AG04450 (cell line): ENCODE data around the gene GPR6. TPM values are rescaled to one million over a fixed set of nuclear protein-coding genes. Genes with fewer than 3 reads are reported as not detected.

ENCODE experiments used
- CTCF ChIA-PET: fragments of 300-600, 350-600 bp; formaldehyde crosslinking; extraction: SDS; loops from one replicate; lab custom pipeline; 2022; ENCODE audit warnings: antibody characterized with exemption, inconsistent platforms; lab: Charles Lee
- POLR2A ChIA-PET: fragments of 350-600 bp; formaldehyde crosslinking; extraction: SDS; loops from one replicate; lab custom pipeline; 2021; ENCODE audit warnings: antibody characterized with exemption, inconsistent platforms; lab: Yijun Ruan, JAX
- DNase-seq: peaks from one replicate; pipeline ENCODE4 v3.0.0-alpha.2; 2011; ENCODE audit warnings: low read depth, low spot score
- H3K27ac ChIP-seq: one replicate; pipeline ENCODE4 v1.5.1; 2012; ENCODE audit warnings: low read depth, low read length, control low read depth
- H3K27me3 ChIP-seq: one replicate; pipeline ENCODE4 v1.6.0; 2012; ENCODE audit warnings: low read length; ENCODE audit not compliant: control insufficient read depth, insufficient read depth
- H3K4me3 ChIP-seq: 2 replicates; pipeline ENCODE4 v1.5.1; 2011; ENCODE audit warnings: mild to moderate bottlenecking, low read depth, low read length, control low read depth
- H3K9me3 ChIP-seq: 2 replicates; pipeline ENCODE4 v1.5.1; 2012; ENCODE audit warnings: low read length; ENCODE audit not compliant: control insufficient read depth, insufficient read depth
- polyA plus RNA-seq: library from polyadenylated mRNA; depleted of rRNA; stranded (reverse); fragments of >200 nt; gene quantifications from 2 replicates; pipeline ENCODE4 v1.2.3, GENCODE V29; 2011
- TF ChIP-seq, protein P1 (sequence below): IDR thresholded peaks from 2 replicates; pipeline ENCODE4 v1.5.1; 2011; ENCODE audit warnings: low read depth, low read length, control low read depth, inconsistent platforms

Gene GPR6
- polyA plus RNA-seq, 1 experiment = not detected

DNA sequence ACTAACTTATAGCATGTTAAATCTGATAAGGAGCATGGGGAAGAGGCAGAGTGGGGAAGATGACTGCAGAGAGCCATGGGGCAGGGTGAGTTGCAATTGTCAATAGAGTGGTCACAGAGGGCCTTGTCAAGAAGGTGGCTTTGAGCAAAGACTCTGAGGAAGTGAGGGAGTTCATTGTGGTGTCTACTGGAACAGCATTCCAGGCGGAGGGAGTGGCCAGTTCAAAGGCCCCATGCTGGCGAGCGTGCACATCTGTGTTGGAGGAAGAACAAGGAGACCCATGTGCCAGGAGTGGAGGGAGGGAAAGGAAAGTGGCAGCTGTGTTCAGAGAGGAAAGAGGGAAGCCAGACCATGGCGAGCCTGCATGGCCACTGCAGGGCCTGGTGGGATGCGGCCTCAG, 15.8 kb upstream of the GPR6 start:
- POLR2A ChIA-PET = no interaction called here
- H3K27ac ChIP-seq = no peak overlapping the region
- no peak for DNase-seq
- no peaks in the 10 kb centered on the region for H3K27me3 ChIP-seq
- H3K9me3 ChIP-seq = no peaks in the 10 kb centered on the region
- CTCF ChIA-PET = no interaction called here
- TF ChIP-seq, protein P1, sequence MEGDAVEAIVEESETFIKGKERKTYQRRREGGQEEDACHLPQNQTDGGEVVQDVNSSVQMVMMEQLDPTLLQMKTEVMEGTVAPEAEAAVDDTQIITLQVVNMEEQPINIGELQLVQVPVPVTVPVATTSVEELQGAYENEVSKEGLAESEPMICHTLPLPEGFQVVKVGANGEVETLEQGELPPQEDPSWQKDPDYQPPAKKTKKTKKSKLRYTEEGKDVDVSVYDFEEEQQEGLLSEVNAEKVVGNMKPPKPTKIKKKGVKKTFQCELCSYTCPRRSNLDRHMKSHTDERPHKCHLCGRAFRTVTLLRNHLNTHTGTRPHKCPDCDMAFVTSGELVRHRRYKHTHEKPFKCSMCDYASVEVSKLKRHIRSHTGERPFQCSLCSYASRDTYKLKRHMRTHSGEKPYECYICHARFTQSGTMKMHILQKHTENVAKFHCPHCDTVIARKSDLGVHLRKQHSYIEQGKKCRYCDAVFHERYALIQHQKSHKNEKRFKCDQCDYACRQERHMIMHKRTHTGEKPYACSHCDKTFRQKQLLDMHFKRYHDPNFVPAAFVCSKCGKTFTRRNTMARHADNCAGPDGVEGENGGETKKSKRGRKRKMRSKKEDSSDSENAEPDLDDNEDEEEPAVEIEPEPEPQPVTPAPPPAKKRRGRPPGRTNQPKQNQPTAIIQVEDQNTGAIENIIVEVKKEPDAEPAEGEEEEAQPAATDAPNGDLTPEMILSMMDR = no peak
- H3K4me3 ChIP-seq = no peak overlapping the region

DNA sequence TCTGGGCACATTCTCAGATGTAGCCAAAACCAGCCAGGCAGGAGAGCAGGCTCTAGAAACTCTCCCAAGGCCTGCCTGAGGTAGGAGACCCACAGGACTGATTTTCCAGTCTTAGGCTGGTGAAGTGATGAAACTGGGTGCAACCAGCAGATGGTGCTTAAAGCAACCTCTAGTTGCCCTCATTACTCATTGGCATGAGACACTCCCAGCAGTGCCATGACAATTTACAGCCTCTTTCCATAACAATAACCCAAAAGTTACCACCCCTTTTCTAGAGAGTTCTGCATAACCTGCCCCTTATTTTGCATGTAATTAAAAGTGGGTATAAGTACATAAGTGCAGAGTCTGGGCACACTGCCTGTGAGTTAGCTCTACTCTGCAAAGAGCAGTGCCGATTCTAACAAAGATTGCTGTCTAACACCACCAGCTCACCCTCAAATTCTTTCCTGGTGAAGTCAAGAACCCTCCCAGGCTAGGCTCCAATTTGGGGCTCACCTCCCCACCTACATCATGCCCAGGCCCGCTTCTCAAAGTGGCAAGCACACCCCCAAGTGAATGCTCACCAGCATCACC, 14.4 kb upstream of the GPR6 start:
- no peak overlapping the region for H3K4me3 ChIP-seq
- POLR2A ChIA-PET = no interaction called here

DNA sequence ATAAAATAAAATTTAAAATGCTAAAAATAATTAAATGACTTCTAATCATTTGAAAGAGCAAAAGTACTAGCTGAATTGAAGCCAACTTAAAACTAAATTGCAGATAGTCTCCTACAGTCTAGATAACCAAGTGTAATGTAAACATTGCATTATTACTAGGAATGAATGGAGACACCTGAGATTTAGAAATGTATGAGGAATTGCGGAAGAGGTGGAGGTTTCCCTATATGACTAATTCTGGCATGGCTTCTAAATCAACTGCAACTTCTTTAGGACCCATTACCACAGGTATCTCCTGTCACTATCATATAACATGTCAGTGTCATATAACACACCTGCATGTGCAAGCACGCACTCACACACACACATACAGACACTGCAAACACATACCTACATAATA, 13.2 kb upstream of the GPR6 start:
- CTCF ChIA-PET = no interaction called here
- Histone ChIP-seq H3K9me3 (no peaks in the 10 kb centered on the region), H3K27ac (no peak overlapping the region), H3K4me3 (no peak overlapping the region), H3K27me3 (peaks cover 2% of the 10 kb centered on the region)
- DNase-seq = no peak
- TF ChIP-seq, protein P1 = no peak
- POLR2A ChIA-PET = no interaction called here

More for the DNA sequence above, 14.4 kb upstream of the GPR6 start:
- TF ChIP-seq, protein P1 = no peak
- CTCF ChIA-PET = no interaction called here
- DNase-seq = no peak
- Histone ChIP-seq H3K9me3 (no peaks in the 10 kb centered on the region), H3K27me3 (peaks cover 2% of the 10 kb centered on the region), H3K27ac (no peak overlapping the region)

DNA sequence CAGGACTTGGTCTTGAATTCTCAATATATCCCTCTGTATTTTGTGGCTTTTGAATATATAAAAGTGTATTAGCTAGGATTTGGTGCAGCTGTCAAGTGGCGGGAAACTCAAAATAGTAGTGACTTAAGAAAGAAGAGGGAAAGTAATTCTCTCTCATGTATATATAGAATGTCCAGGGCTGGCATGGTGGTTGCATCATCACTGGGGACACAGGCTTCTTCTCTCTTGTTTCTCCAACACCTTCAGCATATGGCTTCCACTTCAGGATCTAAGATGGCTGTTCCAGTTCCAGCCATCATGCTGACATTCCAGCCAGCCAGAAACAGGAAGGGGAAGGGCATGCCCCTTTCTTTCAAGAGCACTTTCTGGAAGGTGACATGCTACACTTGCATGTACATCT, 11.8 kb upstream of the GPR6 start:
- CTCF ChIA-PET = interaction anchor here (2.4 kb wide), 1 partner anchor 73 kb away, joined by 8 read pairs; no protein-coding TSS in a partner anchor
- POLR2A ChIA-PET = no interaction called here
- peaks cover 2% of the 10 kb centered on the region for H3K27me3 ChIP-seq

DNA sequence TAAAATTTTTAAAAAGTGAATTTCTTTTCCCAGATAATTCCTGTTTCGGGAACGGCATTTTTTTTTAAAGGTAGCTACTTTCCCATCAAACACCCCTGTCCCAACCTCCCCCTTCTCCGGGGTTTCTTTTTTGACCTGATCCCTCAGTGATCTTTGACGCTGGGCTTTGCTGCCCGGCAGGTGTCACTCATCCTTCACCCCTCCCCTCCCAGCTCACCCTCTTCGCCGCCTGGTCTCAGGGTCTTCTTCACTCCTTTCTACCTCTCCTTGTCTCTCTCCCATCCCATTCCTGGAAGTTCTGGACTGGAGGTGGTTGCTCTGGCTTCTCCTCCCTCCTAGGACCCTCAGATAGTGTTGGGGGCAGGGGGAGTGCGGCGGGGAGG, 329 bp upstream of the GPR6 start:
- TF ChIP-seq, protein P1 = no peak

More for the DNA sequence above, 11.8 kb upstream of the GPR6 start:
- Histone ChIP-seq H3K4me3 (no peak overlapping the region), H3K27ac (no peak overlapping the region), H3K9me3 (no peaks in the 10 kb centered on the region)
- no peak for DNase-seq
- TF ChIP-seq, protein P1 = no peak

More for the DNA sequence above, 329 bp upstream of the GPR6 start:
- CTCF ChIA-PET = interaction anchor here (1.9 kb wide), 1 partner anchor 62 kb away, joined by 5 read pairs; no protein-coding TSS in a partner anchor
- POLR2A ChIA-PET = no interaction called here
- H3K27me3 ChIP-seq = peaks cover 6% of the 10 kb centered on the region
- H3K9me3 ChIP-seq = no peaks in the 10 kb centered on the region; the same call in 1 of the 2 replicates
- no peak overlapping the region for H3K4me3 ChIP-seq
- H3K27ac ChIP-seq = no peak overlapping the region
- DNase-seq = no peak
